ENCODE data around the gene UGT2A1.

UGT2A1 gene

DNA sequence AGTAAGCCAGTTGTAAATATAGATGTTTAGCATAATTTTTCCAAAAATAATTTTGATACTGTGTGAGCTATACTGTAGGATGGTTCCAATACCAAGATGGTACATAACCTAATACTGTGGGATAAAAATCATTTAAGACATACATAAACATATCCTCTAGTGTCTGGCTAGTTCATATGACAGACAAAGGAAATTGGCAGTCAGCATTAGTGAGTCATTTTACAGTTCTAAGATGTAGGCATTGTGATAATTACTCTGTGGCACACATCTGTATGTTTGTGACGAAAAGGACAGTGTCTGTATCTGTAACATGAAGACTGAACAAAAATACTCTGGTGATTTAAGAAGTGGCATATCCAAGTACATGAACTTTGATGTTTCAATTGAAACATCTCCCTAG, 63.2 kb downstream of the UGT2A1 start:
- no peak for DNase-seq (ENCODE audit: low read depth)

DNA sequence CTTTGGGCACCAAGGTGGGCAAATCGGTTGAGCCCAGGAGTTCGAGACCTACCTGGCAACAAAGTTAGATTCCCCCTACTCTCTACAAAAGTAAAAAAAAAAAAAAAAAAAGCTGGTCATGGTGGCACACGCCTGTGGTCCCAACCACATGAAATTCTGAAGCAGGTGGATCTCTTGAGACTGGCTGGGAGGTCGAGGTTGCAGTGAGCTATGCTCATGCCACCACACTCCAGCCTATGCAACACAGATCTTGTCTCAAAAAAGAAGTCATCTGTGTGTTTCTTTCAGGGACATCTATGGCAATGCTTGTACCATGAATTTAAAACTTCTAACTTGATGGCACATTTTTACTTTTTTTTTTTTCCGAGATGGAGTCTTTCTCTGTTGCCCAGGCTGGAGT, 68.9 kb downstream of the UGT2A1 start:
- no peak for DNase-seq (ENCODE audit: low read depth)

DNA sequence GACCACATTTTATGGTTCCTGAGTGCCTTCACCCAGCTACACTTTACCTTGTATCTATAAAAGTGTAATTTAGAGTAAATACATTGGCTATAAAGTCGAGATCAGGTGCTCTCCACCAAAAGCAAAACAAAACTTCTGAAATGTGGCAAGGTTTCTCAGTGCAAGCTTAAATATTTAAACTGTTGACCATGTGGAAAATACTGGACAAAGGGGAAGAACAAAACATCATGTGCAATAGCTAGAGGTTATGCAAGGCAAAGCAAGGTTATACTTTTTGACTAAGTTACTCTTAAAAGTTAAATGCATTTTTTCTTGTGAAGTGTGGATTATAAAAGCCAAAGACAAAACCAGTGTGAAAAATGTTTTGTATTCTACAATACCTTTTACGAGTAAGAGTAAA, 69.5 kb downstream of the UGT2A1 start:
- no peak for DNase-seq (ENCODE audit: low read depth)

DNA sequence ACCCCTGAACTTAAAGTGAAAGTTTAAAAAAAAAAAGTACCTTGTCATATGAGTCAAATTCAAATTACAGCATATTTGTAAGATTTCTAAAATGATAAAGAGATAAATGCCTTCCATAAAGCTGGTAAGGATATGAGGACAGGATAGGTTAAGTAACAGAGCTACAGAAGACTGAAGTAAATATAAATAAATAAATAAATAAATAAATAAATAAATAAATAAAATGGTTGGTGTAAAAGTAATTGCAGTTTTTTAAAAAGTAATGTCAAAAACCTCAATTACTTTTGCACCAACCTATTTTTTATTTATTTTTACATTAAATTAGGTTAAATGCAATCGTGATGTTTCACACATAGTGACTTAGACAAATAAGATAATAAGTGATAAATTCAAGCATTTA, 75.8 kb downstream of the UGT2A1 start:
- no peak for DNase-seq (ENCODE audit: low read depth)

DNA sequence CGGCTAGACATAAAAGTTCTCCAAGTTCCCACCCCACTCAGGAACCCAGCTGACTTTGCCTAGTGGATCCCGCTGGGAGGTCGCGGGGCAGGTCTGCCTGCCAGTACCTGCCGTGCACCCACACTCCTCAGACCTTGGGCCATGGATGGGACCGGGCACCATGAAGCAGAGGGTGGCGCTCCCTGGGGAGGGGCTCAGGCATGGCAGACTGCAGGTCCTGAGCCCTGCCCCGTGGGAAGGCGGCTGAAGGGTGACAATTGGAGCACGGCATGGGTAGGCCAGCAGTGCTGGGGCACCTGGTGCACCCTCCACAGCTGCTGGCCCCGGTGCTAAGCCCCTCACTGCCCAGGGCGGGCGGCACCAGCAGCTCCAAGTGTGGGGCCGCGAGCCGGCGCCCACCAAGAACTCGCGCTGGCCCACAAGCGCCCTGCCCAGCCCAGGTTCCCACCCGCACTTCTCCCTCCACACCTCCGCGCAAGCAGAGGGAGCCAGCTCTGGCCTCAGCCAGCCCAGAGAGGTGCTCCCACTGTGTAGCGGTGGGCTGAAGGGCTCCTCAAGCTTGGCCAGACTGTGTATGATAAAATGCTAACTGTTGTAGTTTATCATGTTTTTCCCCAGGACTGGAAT, 76.7 kb downstream of the UGT2A1 start:
- DNase-seq (ENCODE audit: low read depth): no peak

DNA sequence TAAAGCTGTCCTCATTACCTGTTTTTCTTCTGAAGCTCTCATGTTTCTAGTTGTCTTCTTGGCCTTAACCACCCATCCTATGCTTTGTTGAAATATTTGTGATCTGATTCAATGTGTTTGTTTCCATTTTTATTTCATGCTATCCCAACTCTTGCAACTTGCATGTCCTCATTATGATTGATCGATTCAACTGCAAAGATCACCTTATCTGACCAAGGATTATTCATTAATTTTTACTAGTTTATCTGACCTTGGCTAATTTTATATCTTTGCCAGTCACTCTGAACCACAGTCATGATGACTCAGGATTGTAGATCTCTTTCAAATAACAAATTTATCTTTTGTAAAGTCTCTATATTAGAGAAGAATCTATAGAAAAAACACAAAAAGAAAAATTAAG, 84.3 kb downstream of the UGT2A1 start:
- no peak for DNase-seq (ENCODE audit: low read depth)

DNA sequence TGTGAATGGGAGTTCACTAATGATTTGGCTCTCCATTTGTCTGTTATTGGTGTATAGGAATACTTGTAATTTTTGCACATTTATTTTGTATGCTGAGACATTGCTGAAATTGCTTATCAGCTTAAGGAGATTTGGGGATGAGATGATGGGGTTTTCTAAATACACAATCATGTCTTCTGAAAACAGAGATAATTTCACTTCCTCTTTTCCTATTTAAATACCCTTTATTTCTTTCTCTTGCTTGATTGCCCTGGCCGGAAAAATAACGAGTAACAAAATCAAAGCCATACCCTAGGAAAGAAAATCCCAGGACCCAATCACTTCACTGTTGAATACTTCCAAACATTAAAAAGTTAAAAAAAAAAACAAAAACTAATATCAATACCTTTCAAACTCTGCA, 89.6 kb downstream of the UGT2A1 start:
- DNase-seq (ENCODE audit: low read depth): no peak

DNA sequence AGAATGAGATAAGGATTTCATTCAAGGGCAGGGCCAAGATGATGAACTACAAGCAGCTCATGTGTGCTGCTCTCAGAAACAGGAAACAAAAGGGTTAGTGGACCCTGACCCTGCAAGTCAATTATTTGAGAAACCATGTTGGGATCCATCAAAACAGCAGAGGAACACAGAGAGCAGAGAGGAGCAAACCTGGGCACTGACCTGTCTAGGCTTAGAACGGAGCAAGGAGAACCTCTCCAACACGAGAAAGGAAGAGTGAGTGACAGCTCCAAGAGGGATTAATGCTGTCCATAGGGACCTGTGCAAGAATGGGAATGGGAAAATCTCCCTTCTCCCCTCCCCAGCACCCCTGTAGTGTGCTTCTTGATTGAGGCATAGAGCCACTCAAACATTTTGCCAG, 103.4 kb downstream of the UGT2A1 start:
- DNase-seq (ENCODE audit: low read depth): no peak

DNA sequence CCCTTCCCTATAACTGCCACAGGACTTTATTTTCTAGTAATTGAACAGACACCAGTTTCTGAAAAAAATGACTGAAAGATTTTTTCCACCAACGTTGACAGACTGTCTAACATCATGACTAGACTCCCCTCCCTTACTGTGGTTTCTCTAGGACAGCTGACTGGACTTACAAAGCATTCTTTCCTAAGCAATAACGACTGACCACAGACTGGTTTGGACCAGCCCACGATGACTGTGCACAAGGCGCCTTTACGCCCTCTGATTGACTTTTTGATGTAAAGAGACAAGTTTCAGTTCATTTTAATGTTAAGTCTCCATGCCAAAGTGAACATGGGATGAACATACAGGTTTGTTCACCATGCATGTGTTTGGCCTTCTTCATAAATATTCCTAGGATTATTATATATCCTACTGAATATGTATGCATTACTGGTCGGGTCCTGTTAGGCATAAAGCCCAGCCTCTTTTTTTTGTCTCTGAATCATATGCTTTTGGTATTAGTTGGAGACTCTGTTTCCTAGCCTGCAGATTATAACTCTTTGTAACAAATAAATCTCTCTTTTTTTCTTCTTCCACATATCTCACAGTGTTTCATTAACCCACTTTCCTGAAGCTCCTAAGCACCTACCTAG, 106.8 kb downstream of the UGT2A1 start:
- no peak for DNase-seq (ENCODE audit: low read depth)
